ENCODE measurements around the gene TRDMT1.
A peak's percentile ranks its signal among the peaks of the same experiment; 100 is the strongest.

TRDMT1 gene

DNA sequence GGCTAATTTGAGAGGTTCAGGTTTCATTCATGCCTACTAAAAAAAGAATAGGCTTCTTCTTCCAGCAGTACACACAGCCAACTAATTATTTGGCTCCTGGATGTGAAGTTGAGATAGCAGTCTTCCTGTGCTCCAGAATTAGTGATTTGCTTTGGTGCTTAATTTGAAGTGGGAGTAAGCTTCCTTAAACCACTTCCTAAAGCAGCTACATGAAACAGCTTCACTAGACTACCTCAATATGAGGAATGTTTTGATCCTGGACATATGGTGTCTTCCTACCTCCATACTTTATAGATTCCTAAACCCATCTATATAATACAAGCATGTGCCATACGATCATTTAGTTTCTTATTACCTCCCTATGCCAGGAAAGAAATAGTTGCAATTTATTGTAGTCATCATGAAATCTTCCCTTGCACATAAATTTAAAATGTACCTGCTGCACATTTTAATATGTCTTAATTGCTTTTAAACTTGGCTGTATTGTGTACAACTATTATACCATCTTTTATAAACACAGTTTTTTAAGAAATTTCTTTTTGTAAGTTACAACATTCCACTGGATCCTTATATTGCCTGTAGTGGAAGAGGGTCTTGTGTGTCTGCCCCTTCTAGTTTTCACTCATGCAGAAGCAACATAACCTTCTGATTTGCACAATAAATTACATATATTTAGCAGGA is 35.1 kb upstream of the TRDMT1 start:
- TF ChIP-seq CTCF (IDR thresholded peaks at IDR 0.05) = no peak
- H3K4me3 ChIP-seq (ENCODE audit: low read depth, low read length) = no peak overlapping the region
- no peak overlapping the region for H3K9ac ChIP-seq
- H2AFZ ChIP-seq = no peak overlapping the region
- no peak overlapping the region for H3K4me2 ChIP-seq (ENCODE audit: low read length)
- H3K36me3 ChIP-seq (ENCODE audit: control insufficient read depth, insufficient read depth, low read length) = no peaks in the 10 kb centered on the region
- peaks cover 5% of the 10 kb centered on the region for H3K4me1 ChIP-seq
- H3K9me3 ChIP-seq (ENCODE audit: control insufficient read depth, low read length) = no peaks in the 10 kb centered on the region
- no peaks in the 10 kb centered on the region for H3K27me3 ChIP-seq (ENCODE audit: control insufficient read depth, insufficient read depth, low read length)
- H3K27ac ChIP-seq = no peak overlapping the region
- no peaks in the 10 kb centered on the region for H3K79me2 ChIP-seq

DNA sequence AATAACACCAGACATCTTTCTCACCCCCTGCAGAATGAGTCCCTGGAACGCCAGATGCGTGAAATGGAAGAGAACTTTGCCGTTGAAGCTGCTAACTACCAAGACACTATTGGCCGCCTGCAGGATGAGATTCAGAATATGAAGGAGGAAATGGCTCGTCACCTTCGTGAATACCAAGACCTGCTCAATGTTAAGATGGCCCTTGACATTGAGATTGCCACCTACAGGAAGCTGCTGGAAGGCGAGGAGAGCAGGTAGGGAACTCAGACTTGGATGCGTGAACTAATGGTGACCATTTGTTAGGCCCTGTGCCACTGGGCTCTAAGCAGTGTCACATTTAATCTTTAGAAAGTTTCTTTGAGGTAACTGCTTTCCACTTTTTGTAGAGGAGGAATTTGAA is 33.7 kb upstream of the TRDMT1 start:
- no peaks in the 10 kb centered on the region for H3K36me3 ChIP-seq (ENCODE audit: control insufficient read depth, insufficient read depth, low read length)
- H3K4me3 ChIP-seq (ENCODE audit: low read depth, low read length) = no peak overlapping the region
- H2AFZ ChIP-seq = no peak overlapping the region
- no peak for TF ChIP-seq CTCF (IDR thresholded peaks at IDR 0.05)
- no peak overlapping the region for H3K4me2 ChIP-seq (ENCODE audit: low read length)
- no peak overlapping the region for H3K27ac ChIP-seq
- H3K27me3 ChIP-seq (ENCODE audit: control insufficient read depth, insufficient read depth, low read length) = no peaks in the 10 kb centered on the region
- H3K4me1 ChIP-seq = peaks cover 5% of the 10 kb centered on the region
- no peaks in the 10 kb centered on the region for H3K9me3 ChIP-seq (ENCODE audit: control insufficient read depth, low read length)
- no peaks in the 10 kb centered on the region for H3K79me2 ChIP-seq
- H3K9ac ChIP-seq = no peak overlapping the region

DNA sequence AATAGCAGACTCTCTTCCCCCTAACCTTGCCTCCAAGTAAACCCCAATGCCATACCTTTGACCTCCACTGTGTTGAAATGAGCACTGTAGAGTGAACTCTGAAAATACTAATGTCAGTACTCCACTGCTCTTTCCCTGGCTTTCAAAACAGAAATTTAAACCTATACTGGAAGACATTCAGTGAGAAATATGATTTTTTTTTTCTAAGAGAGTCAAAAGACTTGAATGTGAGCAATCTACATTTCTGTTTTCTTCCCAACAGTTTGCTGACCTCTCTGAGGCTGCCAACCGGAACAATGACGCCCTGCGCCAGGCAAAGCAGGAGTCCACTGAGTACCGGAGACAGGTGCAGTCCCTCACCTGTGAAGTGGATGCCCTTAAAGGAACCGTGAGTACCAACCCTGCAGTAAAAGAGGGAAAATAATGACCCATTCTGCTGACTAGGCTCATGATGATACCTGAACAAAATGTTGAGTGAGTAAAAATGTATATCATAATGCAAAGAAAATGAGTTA is 33.0 kb upstream of the TRDMT1 start:
- Histone ChIP-seq H3K9ac (no peak overlapping the region), H3K36me3 (ENCODE audit: control insufficient read depth, insufficient read depth, low read length) (no peaks in the 10 kb centered on the region), H3K27ac (peak overlapping the region; percentile 13), H3K4me1 (peaks cover 5% of the 10 kb centered on the region), H3K79me2 (no peaks in the 10 kb centered on the region), H3K4me2 (ENCODE audit: low read length) (no peak overlapping the region), H2AFZ (no peak overlapping the region), H3K27me3 (ENCODE audit: control insufficient read depth, insufficient read depth, low read length) (no peaks in the 10 kb centered on the region), H3K9me3 (ENCODE audit: control insufficient read depth, low read length) (no peaks in the 10 kb centered on the region), H3K4me3 (ENCODE audit: low read depth, low read length) (no peak overlapping the region)
- no peak for TF ChIP-seq CTCF (IDR thresholded peaks at IDR 0.05)

GRCh38 chr10:17233286-17233991 is 32.0 kb upstream of the TRDMT1 start:
- no peaks in the 10 kb centered on the region for H3K36me3 ChIP-seq (ENCODE audit: control insufficient read depth, insufficient read depth, low read length)
- no peaks in the 10 kb centered on the region for H3K9me3 ChIP-seq (ENCODE audit: control insufficient read depth, low read length)
- no peaks in the 10 kb centered on the region for H3K27me3 ChIP-seq (ENCODE audit: control insufficient read depth, insufficient read depth, low read length)
- H3K4me2 ChIP-seq (ENCODE audit: low read length) = no peak overlapping the region
- no peak for TF ChIP-seq CTCF (IDR thresholded peaks at IDR 0.05)
- H3K79me2 ChIP-seq = no peaks in the 10 kb centered on the region
- H2AFZ ChIP-seq = no peak overlapping the region
- H3K4me3 ChIP-seq (ENCODE audit: low read depth, low read length) = no peak overlapping the region
- no peak overlapping the region for H3K27ac ChIP-seq
- peaks cover 5% of the 10 kb centered on the region for H3K4me1 ChIP-seq
- no peak overlapping the region for H3K9ac ChIP-seq
